Body of pancreas (tissue), 4 donors: ENCODE results near the gene GAGE12D. TPM values are rescaled to one million over a fixed set of nuclear protein-coding genes. Genes with fewer than 3 reads are reported as not detected.
"Not testable (repeated sequence)": the region's sequence is repeated elsewhere in the genome, so short reads cannot be mapped to it uniquely, and the experiment has no call there.

Experiments
- ATAC-seq: fragments of 150-250 bp; one replicate; pipeline ENCODE4 v1.9.1; 2016
- DNase-seq, 4 donors: peaks; one replicate each; pipeline ENCODE4 v3.0.0-alpha.2; 2019
- H3K27ac ChIP-seq, 4 donors: fragments of 200-600 bp; sonication (generic); 1 replicate in 3 of 4; 2 replicates in 1 of 4; pipeline versions ENCODE4 v1.5.1 to v1.6.1; 2016 to 2019; ENCODE audit warnings: mild to moderate bottlenecking in 1 of 4, mixed read lengths in 1 of 4, moderate library complexity in 1 of 4
- H3K27me3 ChIP-seq, 2 donors: fragments of 200-600 bp; sonication (generic); one replicate each; pipeline ENCODE4 v1.6.0; 2016; ENCODE audit warnings: mild to moderate bottlenecking in 1 of 2
- H3K36me3 ChIP-seq, 2 donors: fragments of 200-600 bp; sonication (generic); replicated peaks in 1 of 2; 2 replicates each; pipeline ENCODE4 v1.5.1; 2016; ENCODE audit warnings: low read depth in 2 of 2; ENCODE audit not compliant: insufficient read depth in 1 of 2
- H3K4me1 ChIP-seq: fragments of 200-600 bp; sonication (generic); one replicate; pipeline ENCODE4 v1.6.0; 2016
- H3K4me3 ChIP-seq, 2 donors: fragments of 200-600 bp; sonication (generic); 1 replicate in 1 of 2; 2 replicates in 1 of 2; pipeline ENCODE4 v1.5.1; 2016 to 2019
- H3K9me3 ChIP-seq, 3 donors: fragments of 200-600 bp; sonication (generic); 1 replicate in 2 of 3; 2 replicates in 1 of 3; pipeline ENCODE4 v1.5.1; 2016
- WGBS, 2 donors: methylation state at CpG; one replicate each; pipeline ENCODE4 v1.1.5; 2017; 5-methylcytosine and 5-hydroxymethylcytosine counted together
- intact Hi-C: fragments of 100-400 bp; cut with DNase I; formaldehyde crosslinking; loops from one replicate; pipeline ENCODE4 v1.15.1; 2023
- total RNA-seq, 2 donors: library from RNA; depleted of rRNA; stranded (reverse); fragments of >200 nt; gene quantifications; one replicate each; pipeline ENCODE4 v1.1.0, GENCODE V29; 2016

GAGE12D gene, protein sequence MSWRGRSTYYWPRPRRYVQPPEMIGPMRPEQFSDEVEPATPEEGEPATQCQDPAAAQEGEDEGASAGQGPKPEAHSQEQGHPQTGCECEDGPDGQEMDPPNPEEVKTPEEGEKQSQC
- not detected for total RNA-seq

DNA sequence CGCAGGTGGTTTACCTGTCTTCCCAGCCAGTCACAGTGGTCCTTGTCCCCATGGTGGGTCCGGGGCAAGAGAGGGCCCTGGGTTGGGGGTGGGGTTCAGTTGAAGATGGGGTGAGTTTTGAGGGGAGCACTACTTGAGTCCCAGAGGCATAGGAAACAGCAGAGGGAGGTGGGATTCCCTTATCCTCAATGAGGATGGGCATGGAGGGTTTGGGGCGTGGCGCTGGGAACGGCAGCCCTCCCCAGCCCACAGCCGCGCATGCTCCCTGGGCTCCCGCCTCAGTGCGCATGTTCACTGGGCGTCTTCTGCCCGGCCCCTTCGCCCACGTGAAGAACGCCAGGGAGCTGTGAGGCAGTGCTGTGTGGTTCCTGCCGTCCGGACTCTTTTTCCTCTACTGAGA, at the start of gene GAGE12D:
Gene GAGE12D (plus strand): TSS at position 301 of the 400 bp plus-strand sequence. CDS start 1,155 bp downstream, outside the sequence.
- H3K9me3 ChIP-seq, DNase-seq, ATAC-seq, H3K4me1 ChIP-seq, intact Hi-C loops, H3K27me3 ChIP-seq, H3K36me3 ChIP-seq, H3K27ac ChIP-seq, H3K4me3 ChIP-seq: not testable (repeated sequence)
- no CpG with 5 or more reads among the region's 16 CpGs for WGBS, 2 donors

DNA sequence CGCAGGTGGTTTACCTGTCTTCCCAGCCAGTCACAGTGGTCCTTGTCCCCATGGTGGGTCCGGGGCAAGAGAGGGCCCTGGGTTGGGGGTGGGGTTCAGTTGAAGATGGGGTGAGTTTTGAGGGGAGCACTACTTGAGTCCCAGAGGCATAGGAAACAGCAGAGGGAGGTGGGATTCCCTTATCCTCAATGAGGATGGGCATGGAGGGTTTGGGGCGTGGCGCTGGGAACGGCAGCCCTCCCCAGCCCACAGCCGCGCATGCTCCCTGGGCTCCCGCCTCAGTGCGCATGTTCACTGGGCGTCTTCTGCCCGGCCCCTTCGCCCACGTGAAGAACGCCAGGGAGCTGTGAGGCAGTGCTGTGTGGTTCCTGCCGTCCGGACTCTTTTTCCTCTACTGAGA, 9.7 kb upstream of the GAGE12D start, which contains the start of gene GAGE12C:
Gene GAGE12C (plus strand): TSS at position 301 of the 400 bp plus-strand sequence. CDS start 1,155 bp downstream, outside the sequence.
- H3K27ac ChIP-seq, H3K27me3 ChIP-seq, intact Hi-C loops, H3K4me3 ChIP-seq, ATAC-seq, H3K36me3 ChIP-seq, DNase-seq, H3K4me1 ChIP-seq, H3K9me3 ChIP-seq: not testable (repeated sequence)
- no CpG with 5 or more reads among the region's 16 CpGs for WGBS, 2 donors

DNA sequence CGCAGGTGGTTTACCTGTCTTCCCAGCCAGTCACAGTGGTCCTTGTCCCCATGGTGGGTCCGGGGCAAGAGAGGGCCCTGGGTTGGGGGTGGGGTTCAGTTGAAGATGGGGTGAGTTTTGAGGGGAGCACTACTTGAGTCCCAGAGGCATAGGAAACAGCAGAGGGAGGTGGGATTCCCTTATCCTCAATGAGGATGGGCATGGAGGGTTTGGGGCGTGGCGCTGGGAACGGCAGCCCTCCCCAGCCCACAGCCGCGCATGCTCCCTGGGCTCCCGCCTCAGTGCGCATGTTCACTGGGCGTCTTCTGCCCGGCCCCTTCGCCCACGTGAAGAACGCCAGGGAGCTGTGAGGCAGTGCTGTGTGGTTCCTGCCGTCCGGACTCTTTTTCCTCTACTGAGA, 9.5 kb downstream of the GAGE12D start, which contains the start of gene GAGE12E:
Gene GAGE12E (plus strand): TSS at position 301 of the 400 bp plus-strand sequence. CDS start 1,155 bp downstream, outside the sequence.
- ATAC-seq, H3K9me3 ChIP-seq, DNase-seq, H3K27me3 ChIP-seq, H3K4me3 ChIP-seq, H3K27ac ChIP-seq, H3K4me1 ChIP-seq, intact Hi-C loops, H3K36me3 ChIP-seq: not testable (repeated sequence)
- WGBS, 2 donors, result no CpG with 5 or more reads among the region's 16 CpGs

GRCh38 chrX:49560542-49560941, 19.0 kb downstream of the GAGE12D start, which contains the start of gene GAGE12F:
GAGE12F (plus strand) TSS chrX:49560842; CDS start chrX:49561997, 1,155 bp downstream.
- ATAC-seq, result not testable (repeated sequence)
- no CpG with 5 or more reads among the region's 16 CpGs for WGBS, 2 donors

DNA sequence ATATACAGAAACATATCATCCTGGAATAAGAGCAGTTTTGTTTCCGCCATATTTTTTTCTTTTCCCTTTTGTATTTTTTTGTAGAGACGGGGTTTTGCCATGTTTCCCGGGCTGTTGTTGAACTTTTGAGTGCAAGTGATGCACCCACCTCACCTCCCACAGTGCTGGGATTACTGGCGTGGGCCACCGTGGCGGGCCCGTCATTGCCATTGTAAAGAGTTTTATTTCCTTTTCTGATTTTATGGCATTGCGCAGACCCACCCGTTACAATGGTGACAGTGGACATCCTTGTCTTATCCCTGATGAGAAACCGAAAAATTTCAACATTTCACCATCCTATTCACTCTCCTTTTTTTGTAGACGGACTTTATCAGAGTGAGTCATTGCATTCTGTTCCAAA, 27.2 kb downstream of the GAGE12D start:
- H3K9me3 ChIP-seq, H3K4me1 ChIP-seq, H3K36me3 ChIP-seq, ATAC-seq, H3K27ac ChIP-seq, H3K4me3 ChIP-seq, H3K27me3 ChIP-seq, intact Hi-C loops: not testable (repeated sequence)
- peak in 1 of 4 donors; percentile 3 for DNase-seq
- WGBS, 2 donors, result 100% methylated on average over 4 of the region's 11 CpGs; no CpG with 5 or more reads in 1 of the 2 donors

More at GRCh38 chrX:49560542-49560941, 19.0 kb downstream of the GAGE12D start, which contains the start of gene GAGE12F:
- H3K36me3 ChIP-seq, H3K4me1 ChIP-seq, H3K9me3 ChIP-seq, intact Hi-C loops, H3K27ac ChIP-seq, H3K4me3 ChIP-seq, H3K27me3 ChIP-seq, DNase-seq: not testable (repeated sequence)

- WGBS, 2 donors, result 71% methylated on average over 7 of the region's 13 CpGs; no CpG with 5 or more reads in 1 of the 2 donors
- peak in 1 of 4 donors; percentile 1 for DNase-seq
- ATAC-seq, result not testable (repeated sequence)
Measured at GRCh38 chrX:49569152-49569551, 27.6 kb downstream of the GAGE12D start.

GRCh38 chrX:49570100-49570499, 28.6 kb downstream of the GAGE12D start, which contains the start of gene GAGE12G:
GAGE12G (plus strand) TSS chrX:49570400; CDS start chrX:49571555, 1,155 bp downstream.
- H3K27me3 ChIP-seq, H3K4me1 ChIP-seq, H3K4me3 ChIP-seq, ATAC-seq, intact Hi-C loops, DNase-seq, H3K27ac ChIP-seq, H3K9me3 ChIP-seq, H3K36me3 ChIP-seq: not testable (repeated sequence)
- WGBS, 2 donors, result no CpG with 5 or more reads among the region's 16 CpGs

More at GRCh38 chrX:49569152-49569551, 27.6 kb downstream of the GAGE12D start:
- H3K27ac ChIP-seq, intact Hi-C loops, H3K4me3 ChIP-seq, H3K9me3 ChIP-seq, H3K27me3 ChIP-seq, H3K4me1 ChIP-seq, H3K36me3 ChIP-seq: not testable (repeated sequence)

GRCh38 chrX:49579649-49580048, 38.1 kb downstream of the GAGE12D start, which contains the start of gene GAGE12H:
GAGE12H (plus strand) TSS chrX:49579949; CDS start chrX:49581104, 1,155 bp downstream.
- H3K4me3 ChIP-seq, H3K27me3 ChIP-seq, H3K4me1 ChIP-seq, intact Hi-C loops, DNase-seq, H3K36me3 ChIP-seq, ATAC-seq, H3K27ac ChIP-seq, H3K9me3 ChIP-seq: not testable (repeated sequence)
- WGBS, 2 donors, result no CpG with 5 or more reads among the region's 16 CpGs

DNA sequence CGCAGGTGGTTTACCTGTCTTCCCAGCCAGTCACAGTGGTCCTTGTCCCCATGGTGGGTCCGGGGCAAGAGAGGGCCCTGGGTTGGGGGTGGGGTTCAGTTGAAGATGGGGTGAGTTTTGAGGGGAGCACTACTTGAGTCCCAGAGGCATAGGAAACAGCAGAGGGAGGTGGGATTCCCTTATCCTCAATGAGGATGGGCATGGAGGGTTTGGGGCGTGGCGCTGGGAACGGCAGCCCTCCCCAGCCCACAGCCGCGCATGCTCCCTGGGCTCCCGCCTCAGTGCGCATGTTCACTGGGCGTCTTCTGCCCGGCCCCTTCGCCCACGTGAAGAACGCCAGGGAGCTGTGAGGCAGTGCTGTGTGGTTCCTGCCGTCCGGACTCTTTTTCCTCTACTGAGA, 47.7 kb downstream of the GAGE12D start, which contains the start of gene GAGE2A:
Gene GAGE2A (plus strand): TSS at position 301 of the 400 bp plus-strand sequence. CDS start 1,155 bp downstream, outside the sequence.
- ATAC-seq, intact Hi-C loops: not testable (repeated sequence)
- no CpG with 5 or more reads among the region's 16 CpGs for WGBS, 2 donors

GRCh38 chrX:49589769-49590478, 48.4 kb downstream of the GAGE12D start:
- H3K27me3 ChIP-seq, H3K4me3 ChIP-seq, intact Hi-C loops, ATAC-seq, H3K9me3 ChIP-seq, H3K27ac ChIP-seq, H3K36me3 ChIP-seq, H3K4me1 ChIP-seq: not testable (repeated sequence)
- DNase-seq, result peak in 2 of 4 donors; percentile 6 to 24
- WGBS, 2 donors, result 88 to 89% methylated on average over 27 to 30 of the region's 37 CpGs

More for the DNA sequence above, 47.7 kb downstream of the GAGE12D start, which contains the start of gene GAGE2A:
- H3K36me3 ChIP-seq, H3K4me1 ChIP-seq, H3K27ac ChIP-seq, DNase-seq, H3K9me3 ChIP-seq, H3K27me3 ChIP-seq, H3K4me3 ChIP-seq: not testable (repeated sequence)

GRCh38 chrX:49590488-49590887, 49.0 kb downstream of the GAGE12D start:
- H3K27me3 ChIP-seq, ATAC-seq, DNase-seq, H3K27ac ChIP-seq, H3K4me3 ChIP-seq, H3K36me3 ChIP-seq, H3K9me3 ChIP-seq, intact Hi-C loops, H3K4me1 ChIP-seq: not testable (repeated sequence)
- WGBS, 2 donors, result 88 to 92% methylated on average over 12 to 15 of the region's 17 CpGs
